NCI-H2029 treated with DMSO at 0.1 percent for 48 hours (cell line): Measurements from ENCODE around the gene HMOX1.

Experiments
- DNase-seq: peaks from one replicate; lab custom pipeline; 2025; lab: John Stamatoyannopoulos, UW

The HMOX1 gene

DNA sequence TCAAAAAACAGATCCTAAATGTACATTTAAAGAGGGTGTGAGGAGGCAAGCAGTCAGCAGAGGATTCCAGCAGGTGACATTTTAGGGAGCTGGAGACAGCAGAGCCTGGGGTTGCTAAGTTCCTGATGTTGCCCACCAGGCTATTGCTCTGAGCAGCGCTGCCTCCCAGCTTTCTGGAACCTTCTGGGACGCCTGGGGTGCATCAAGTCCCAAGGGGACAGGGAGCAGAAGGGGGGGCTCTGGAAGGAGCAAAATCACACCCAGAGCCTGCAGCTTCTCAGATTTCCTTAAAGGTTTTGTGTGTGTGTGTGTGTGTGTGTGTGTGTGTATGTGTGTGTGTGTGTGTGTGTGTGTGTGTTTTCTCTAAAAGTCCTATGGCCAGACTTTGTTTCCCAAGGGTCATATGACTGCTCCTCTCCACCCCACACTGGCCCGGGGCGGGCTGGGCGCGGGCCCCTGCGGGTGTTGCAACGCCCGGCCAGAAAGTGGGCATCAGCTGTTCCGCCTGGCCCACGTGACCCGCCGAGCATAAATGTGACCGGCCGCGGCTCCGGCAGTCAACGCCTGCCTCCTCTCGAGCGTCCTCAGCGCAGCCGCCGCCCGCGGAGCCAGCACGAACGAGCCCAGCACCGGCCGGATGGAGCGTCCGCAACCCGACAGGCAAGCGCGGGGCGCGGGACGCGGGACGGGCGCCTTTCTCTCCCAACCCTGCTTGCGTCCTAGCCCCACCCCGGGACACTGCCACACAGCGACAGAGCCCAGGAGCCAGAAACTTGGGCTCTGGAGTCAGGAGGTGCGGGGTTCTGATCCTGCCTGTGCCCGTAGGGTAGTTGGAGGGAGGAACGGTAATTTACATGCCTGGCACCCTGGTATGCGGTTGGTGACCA is at the start of gene HMOX1:
Gene HMOX1, plus strand, starts transcription at position 560 of the 887 bp plus-strand sequence. Its CDS starts 78 bp downstream, at position 638.
- DNase-seq = no peak

DNA sequence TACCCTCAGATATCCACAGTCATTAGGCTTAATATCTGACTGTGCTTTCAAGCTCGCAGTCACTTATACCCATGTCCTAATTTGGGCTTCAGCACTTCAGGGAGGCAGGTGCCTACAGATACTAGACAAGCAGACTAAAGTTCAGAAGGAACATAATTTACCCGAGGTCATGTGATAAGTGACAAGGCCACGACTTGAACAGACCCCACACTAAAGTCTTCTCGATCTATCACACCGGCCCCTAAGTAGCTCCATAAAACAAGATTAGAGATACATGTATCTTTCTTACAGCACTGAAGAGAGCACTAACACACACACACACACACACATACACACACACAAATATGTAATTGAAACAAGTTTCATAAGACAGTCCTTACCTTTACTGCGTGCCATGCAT is 48.6 kb upstream of the HMOX1 start:
- DNase-seq = no peak

- DNase-seq = no peak
These were observed 47.7 kb upstream of the HMOX1 start for GRCh38 chr22:35333220-35333619.

DNA sequence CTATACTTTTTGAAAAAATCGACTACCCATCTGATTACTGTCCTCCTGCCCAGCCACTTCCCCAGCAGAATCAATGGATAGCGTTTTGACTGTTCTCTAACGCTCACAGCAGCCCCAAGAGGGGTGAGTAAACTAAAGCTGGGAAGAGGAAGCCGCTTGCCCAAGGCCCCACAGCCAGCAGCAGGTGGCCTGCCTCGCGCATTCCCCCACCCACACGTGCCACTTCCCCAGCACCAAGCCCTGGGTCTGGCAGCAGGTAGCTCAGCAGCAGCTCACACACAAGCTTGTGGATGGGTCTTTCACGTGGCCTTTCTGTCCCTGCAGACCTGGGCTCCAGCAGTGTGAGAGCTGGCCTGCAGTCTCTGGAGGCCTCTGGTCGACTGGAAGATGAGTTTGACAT is 46.9 kb upstream of the HMOX1 start:
- no peak for DNase-seq

DNA sequence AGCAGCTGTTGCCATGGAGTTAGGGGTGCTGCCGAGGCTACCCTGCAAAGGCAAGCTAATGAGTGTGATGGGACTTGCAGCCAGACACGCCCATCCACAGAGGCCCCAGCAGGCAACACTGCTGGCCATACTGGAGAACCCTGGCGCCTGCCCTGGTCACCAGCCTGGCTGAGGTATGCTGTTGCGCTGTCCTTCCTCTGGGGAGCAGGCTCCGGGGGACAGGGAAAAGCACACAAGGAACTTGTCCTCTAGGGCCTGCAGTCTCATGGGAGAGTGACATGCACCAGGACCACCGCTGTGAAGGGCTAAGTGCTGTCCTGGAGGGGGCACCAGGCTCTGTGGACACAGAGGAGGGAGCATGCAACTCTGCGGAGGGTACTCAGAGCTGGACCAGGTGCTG is 45.4 kb upstream of the HMOX1 start:
- DNase-seq = no peak

GRCh38 chr22:35335936-35336781 is 44.7 kb upstream of the HMOX1 start:
- no peak for DNase-seq

DNA sequence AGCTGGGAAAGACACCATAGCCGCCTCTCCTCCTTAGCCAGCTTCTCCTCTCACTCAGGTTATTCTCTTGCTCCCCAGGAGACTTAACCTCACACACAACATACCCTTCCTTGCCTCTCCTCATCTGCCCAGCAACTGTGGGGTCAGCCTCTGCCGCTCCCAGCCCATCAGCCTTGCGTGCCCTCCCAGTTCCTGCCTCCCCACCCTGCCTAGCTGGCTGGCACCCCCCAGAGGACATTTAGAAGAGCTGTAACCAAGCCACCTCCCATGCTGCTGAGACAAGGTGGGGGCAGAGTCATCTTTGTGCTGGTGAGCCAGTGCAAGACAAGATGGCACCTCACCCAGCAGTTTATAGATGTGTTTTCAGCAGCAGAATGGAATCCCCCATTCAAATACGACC is 43.0 kb upstream of the HMOX1 start:
- no peak for DNase-seq

DNA sequence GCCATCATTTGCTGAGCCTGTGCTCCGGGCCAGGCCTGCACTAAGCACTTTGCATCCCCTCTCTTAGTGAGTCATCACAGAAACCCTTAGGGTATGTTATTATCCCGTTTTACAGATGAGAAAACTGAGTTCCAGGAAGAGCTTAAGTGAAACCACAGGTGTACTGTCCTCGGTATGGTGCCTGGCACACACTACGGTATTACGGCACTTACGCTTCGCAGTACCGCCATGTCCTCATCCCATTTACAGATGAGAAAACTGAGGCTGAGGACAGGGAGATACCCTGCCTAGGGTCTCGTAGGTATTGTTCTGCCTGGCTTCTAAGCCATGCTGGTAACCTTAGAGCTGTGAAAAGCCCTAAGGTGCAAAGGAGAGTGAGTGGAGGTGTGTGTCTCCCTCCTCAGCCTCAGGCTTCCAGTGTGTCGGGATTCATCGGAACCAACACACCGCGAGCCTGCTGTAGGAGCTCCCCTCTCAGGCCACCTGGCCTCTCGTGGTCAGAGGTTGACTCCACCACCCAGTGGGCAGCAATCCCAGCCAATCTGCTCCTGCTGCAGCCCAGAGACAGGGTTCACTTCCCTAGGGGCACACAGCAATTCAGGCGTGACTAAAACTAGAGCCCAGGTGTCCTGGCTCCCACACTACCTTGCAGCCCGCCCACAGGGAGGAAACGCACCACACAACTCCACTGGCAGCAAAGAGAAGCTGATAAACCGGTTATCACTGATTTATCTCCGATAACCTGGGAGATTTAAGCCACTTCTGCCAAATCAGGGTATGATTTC is 39.6 kb upstream of the HMOX1 start:
- DNase-seq = no peak

DNA sequence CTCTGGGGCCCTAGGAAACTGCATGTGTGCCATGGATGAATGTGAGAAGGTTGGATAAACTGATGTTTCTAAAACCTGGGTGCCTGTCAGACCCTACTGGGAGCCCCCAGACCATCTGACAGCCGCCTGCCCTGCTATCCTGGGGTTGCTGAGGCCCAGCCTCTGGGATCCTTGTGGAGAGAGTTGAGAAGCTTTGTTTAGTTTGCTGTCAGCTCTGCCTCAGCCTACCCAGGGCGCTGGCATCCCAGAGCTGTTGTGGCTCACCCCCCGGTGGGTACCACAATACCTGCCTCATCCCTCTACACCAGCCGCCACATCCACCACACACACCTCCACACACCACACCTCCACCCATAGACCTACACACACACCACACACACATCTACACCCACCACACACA is 38.5 kb upstream of the HMOX1 start:
- no peak for DNase-seq

- DNase-seq = no peak
These were observed 37.0 kb upstream of the HMOX1 start for GRCh38 chr22:35343664-35344550.

- DNase-seq = no peak
These were observed 35.8 kb upstream of the HMOX1 start for GRCh38 chr22:35344956-35345690.

GRCh38 chr22:35345808-35346505 is 34.9 kb upstream of the HMOX1 start:
- DNase-seq = no peak

- DNase-seq = no peak
These were observed 34.2 kb upstream of the HMOX1 start for GRCh38 chr22:35346596-35347220.

DNA sequence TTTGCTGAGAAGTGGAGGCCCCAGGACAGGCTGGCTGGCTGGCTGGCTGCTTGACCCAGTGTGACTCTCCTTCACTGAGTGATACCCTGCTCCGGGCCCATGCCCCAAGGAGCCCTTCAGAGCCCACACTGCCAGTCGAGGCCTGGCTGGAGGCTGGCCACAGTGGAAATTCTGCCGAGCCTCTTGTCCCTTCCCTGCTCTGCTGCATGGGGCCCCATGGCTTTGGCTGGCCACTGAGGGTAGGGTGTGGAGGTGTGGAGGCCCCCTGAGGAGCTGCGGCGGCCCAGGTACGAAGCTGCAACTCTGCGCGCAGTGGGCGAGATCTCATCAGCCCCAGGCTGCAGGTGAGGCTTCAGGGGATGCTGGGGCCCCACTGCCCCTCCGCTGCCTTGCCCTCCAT is 33.4 kb upstream of the HMOX1 start:
- no peak for DNase-seq

DNA sequence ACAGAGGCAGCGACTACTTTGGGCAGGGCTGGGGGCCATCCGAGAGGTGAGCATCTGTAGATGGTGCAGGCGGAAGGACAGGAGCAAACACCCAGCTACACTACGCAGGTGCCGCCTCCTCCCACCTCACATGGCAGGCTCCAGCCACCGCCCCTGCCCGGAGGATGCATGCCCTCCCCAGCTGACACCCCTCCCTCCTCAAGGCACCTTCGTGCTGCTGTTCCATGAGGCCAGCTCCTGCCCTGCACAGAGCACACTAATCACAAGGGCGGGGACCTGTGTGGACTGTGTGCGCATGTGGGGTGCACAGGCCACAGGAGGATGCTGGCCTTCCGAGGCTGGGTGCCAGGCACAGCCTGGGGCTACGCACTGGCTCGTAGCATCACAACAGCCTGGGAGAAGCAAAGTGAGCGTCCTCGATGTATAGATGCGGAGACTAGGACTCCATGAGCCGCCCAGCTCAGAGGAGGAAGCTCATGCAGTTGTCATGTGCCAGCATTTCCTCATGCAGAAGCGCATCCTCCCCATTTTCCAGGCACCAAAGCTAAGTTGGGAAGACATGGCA is 32.8 kb upstream of the HMOX1 start:
- DNase-seq = no peak

- no peak for DNase-seq
These were observed 32.2 kb upstream of the HMOX1 start for GRCh38 chr22:35348703-35349102.

DNA sequence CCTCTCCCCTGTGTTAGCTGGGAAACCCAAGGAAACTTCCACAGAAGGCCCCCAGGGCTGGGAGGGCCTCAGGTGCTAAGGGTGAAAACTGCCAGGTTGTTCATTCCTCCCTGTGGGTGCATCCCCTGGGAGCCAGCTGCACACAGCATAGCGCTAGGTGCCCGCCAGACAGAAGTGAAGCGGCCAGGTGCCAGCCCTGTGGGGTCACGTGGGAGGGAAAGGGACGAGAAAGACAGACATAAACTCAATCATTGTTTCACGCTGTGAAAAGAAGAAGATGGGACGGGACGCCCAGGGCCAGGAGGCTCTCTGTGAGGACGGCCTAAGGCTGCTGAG is 31.6 kb upstream of the HMOX1 start:
- peak; percentile 60 for DNase-seq

DNA sequence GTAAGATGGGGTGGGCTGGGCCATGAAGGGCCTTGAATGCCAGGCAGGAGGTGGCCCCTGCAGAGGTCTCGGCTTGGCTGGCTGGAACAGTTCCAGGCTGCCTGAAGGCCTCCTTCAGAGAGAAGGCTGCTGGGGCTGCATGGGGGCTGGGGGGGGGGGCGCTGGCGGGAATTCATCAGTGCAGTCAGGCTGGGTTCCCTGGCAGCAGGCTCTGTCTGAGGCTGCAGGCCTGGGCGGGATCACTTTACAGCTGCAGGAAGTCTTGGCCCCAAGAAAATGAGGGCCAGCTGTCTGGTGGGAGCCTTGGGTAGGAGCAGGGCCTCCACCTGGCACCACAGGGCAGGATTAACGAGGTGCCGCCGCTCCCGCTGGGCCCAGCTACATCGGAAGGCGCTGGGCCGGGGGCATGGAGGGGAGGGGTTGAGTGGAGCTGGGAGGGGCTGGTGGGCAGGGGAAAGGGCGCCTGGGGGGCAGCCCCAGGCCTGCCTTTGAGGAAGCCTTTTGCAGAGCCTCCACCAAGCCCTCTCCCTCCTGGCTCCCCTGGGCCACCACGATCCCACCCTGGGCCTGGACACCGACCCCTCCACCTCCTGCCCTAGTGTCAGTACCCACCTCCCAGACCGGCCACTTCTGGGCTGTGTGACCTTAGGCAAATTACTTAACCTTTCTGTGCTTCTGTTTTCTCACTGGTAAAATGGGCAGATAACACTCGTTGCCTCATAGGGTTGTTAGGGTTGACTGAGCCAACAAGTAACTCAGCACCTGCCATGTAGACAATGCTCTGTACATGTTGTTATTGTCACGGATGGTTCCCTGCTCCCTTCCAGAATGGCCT is 31.0 kb upstream of the HMOX1 start:
- no peak for DNase-seq
